CD4-positive, alpha-beta memory T cell (primary cell): Measurements from ENCODE around the gene HOXB3. TPM values are rescaled to one million over a fixed set of nuclear protein-coding genes. Genes with fewer than 3 reads are reported as not detected.

Source experiments
- CTCF ChIA-PET: fragments of 350-600 bp; sonication (Branson Sonifier 250); formaldehyde crosslinking; loops from one replicate; lab custom pipeline; 2021; ENCODE audit warnings: inconsistent platforms; ENCODE audit not compliant: partially characterized antibody; lab: Charles Lee
- POLR2A ChIA-PET: fragments of 350-600 bp; sonication (Branson Sonifier 250); formaldehyde crosslinking; loops from one replicate; lab custom pipeline; 2021; ENCODE audit not compliant: partially characterized antibody; lab: Charles Lee
- DNase-seq, 5 donors: peaks; one replicate each; pipeline versions ENCODE4 v3.0.0 to v3.0.0-alpha.2; 2020 to 2022; ENCODE audit warnings: mixed read lengths in 1 of 5
- H3K27ac ChIP-seq: one replicate; pipeline ENCODE4 v1.7.0; 2013; ENCODE audit warnings: low read depth, low read length
- H3K27me3 ChIP-seq: 2 replicates; pipeline ENCODE4 v1.7.0; 2013; ENCODE audit warnings: mild to moderate bottlenecking, low read length, moderate library complexity; ENCODE audit not compliant: insufficient read depth
- H3K36me3 ChIP-seq: 2 replicates; pipeline ENCODE4 v1.7.0; 2013; ENCODE audit warnings: mild to moderate bottlenecking, low read length, moderate library complexity; ENCODE audit not compliant: insufficient read depth
- H3K4me1 ChIP-seq: 2 replicates; pipeline ENCODE4 v1.7.0; 2013; ENCODE audit warnings: mild to moderate bottlenecking, low read length, moderate library complexity; ENCODE audit not compliant: insufficient read depth
- H3K4me3 ChIP-seq, 2 donors: one replicate each; pipeline ENCODE4 v1.7.0; 2013; ENCODE audit warnings: low read length in 2 of 2, mild to moderate bottlenecking in 1 of 2
- H3K9me3 ChIP-seq, 2 donors: one replicate each; pipeline ENCODE4 v1.7.0; 2013; ENCODE audit warnings: low read length in 2 of 2, control low read depth in 1 of 2; ENCODE audit not compliant: control insufficient read depth in 1 of 2
- H3K27ac Mint-ChIP-seq, 7 donors: one replicate each; pipeline ENCODE4 v1.8.0; 2020 to 2021; ENCODE audit warnings: mixed read lengths in 7 of 7, mild to moderate bottlenecking in 6 of 7, inconsistent platforms in 3 of 7, moderate library complexity in 3 of 7
- H3K27me3 Mint-ChIP-seq, 2 donors: one replicate each; pipeline ENCODE4 v1.8.0; 2020 to 2021; ENCODE audit warnings: mixed read lengths in 2 of 2
- H3K36me3 Mint-ChIP-seq, 2 donors: one replicate each; pipeline ENCODE4 v1.8.0; 2020 to 2021; ENCODE audit warnings: mixed read lengths in 2 of 2, inconsistent platforms in 1 of 2, mild to moderate bottlenecking in 1 of 2
- H3K4me1 Mint-ChIP-seq, 4 donors: one replicate each; pipeline ENCODE4 v1.8.0; 2020 to 2021; ENCODE audit warnings: mixed read lengths in 4 of 4, mild to moderate bottlenecking in 1 of 4
- H3K4me3 Mint-ChIP-seq, 8 donors: one replicate each; pipeline ENCODE4 v1.8.0; 2020 to 2021; ENCODE audit warnings: mixed read lengths in 8 of 8, mild to moderate bottlenecking in 7 of 8, moderate library complexity in 6 of 8, inconsistent platforms in 3 of 8
- H3K9me3 Mint-ChIP-seq, 8 donors: one replicate each; pipeline ENCODE4 v1.8.0; 2020 to 2021; ENCODE audit warnings: mixed read lengths in 8 of 8, mild to moderate bottlenecking in 5 of 8, inconsistent platforms in 3 of 8, moderate library complexity in 1 of 8
- intact Hi-C: fragments of 100-400 bp; cut with micrococcal nuclease; formaldehyde crosslinking; loops from one replicate; pipeline ENCODE4 v1.15.1; 2023
- polyA plus RNA-seq, 2 donors: library from polyadenylated mRNA; unstranded; fragments of 300-500 nt; fragmentation: Illumina TruSeq; gene quantifications; one replicate each; pipeline ENCODE4 v1.2.3, GENCODE V29; 2021
- total RNA-seq, 2 experiments: library from RNA; stranded (reverse); gene quantifications; one replicate each; pipeline ENCODE4 v1.2.3, GENCODE V29; 2021

Gene HOXB3
- total and polyA plus RNA-seq, 4 experiments from 2014 or later: 0.10 to 14.5 (median 11.2) TPM; not detected in 1

- POLR2A ChIA-PET: no interaction called here
- Histone ChIP-seq H3K36me3 (no peaks in the 10 kb centered on the region), H3K4me1 (peaks cover 54% of the 10 kb centered on the region), H3K27me3 (peaks cover 86% of the 10 kb centered on the region), H3K4me3 (no peak overlapping the region), H3K27ac (no peak overlapping the region), H3K9me3 (no peaks in the 10 kb centered on the region)
- no peaks in the 10 kb centered on the region for H3K36me3 Mint-ChIP-seq
- peaks cover 31 to 72% (median 44%) of the 10 kb centered on the region in 4 donors for H3K4me1 Mint-ChIP-seq
- no peak for DNase-seq
- peak overlapping the region in 2 of 8 donors; percentile 43 to 49 for H3K4me3 Mint-ChIP-seq
- peaks cover 0 to 6% (median 0%) of the 10 kb centered on the region in 8 donors for H3K9me3 Mint-ChIP-seq
- intact Hi-C loops: no loop called here
- H3K27me3 Mint-ChIP-seq: peaks cover 61 to 78% of the 10 kb centered on the region in 2 donors
- H3K27ac Mint-ChIP-seq: peak overlapping the region in 3 of 7 donors; percentile 31 to 57 (median 43)
- CTCF ChIA-PET: interaction anchor here (1.1 to 3.9 kb wide), 6 partner anchors 7 to 588 kb away, joined by 3 to 16 read pairs (median 4); partner anchors contain the start of gene HOXB5
These were observed 26.1 kb upstream of the HOXB3 start for GRCh38 chr17:48615963-48616716.

- Mint-ChIP-seq H3K36me3 (peaks cover 0 to 6% of the 10 kb centered on the region in 2 donors), H3K27ac (peak within 1 kb of the TSS in 4 of 7 donors; percentile 43 to 82 (median 52)), H3K4me3 (peak within 1 kb of the TSS in 7 of 8 donors; percentile 46 to 80 (median 63)), H3K4me1 (peaks cover 34 to 78% (median 49%) of the 10 kb centered on the region in 4 donors), H3K27me3 (peaks cover 55 to 74% of the 10 kb centered on the region in 2 donors), H3K9me3 (peaks cover 0 to 6% (median 0%) of the 10 kb centered on the region in 8 donors)
- Histone ChIP-seq H3K27ac (no peak within 1 kb of the TSS), H3K27me3 (peaks cover 80% of the 10 kb centered on the region), H3K9me3 (no peaks in the 10 kb centered on the region), H3K4me3 (peak within 1 kb of the TSS in 1 of 2 donors; percentile 20), H3K4me1 (peaks cover 61% of the 10 kb centered on the region), H3K36me3 (no peaks in the 10 kb centered on the region)
- CTCF ChIA-PET: interaction anchor here (0.9 to 3.9 kb wide), 8 partner anchors 8 to 587 kb away, joined by 3 to 16 read pairs (median 4); partner anchors contain the start of genes HOXB5 and HOXB9
- no peak for DNase-seq
- intact Hi-C loops: no loop called here
- POLR2A ChIA-PET: interaction anchor here (1.3 kb wide), 2 partner anchors 8 to 10 kb away, joined by 5 to 6 read pairs; no protein-coding TSS in a partner anchor
These were observed 25.3 kb upstream of the HOXB3 start, which contains the start of gene HOXB8 for GRCh38 chr17:48615047-48615962. TSS of gene HOXB8 (minus strand) at chr17:48615292. CDS start at chr17:48614704, 588 bp downstream.

DNA sequence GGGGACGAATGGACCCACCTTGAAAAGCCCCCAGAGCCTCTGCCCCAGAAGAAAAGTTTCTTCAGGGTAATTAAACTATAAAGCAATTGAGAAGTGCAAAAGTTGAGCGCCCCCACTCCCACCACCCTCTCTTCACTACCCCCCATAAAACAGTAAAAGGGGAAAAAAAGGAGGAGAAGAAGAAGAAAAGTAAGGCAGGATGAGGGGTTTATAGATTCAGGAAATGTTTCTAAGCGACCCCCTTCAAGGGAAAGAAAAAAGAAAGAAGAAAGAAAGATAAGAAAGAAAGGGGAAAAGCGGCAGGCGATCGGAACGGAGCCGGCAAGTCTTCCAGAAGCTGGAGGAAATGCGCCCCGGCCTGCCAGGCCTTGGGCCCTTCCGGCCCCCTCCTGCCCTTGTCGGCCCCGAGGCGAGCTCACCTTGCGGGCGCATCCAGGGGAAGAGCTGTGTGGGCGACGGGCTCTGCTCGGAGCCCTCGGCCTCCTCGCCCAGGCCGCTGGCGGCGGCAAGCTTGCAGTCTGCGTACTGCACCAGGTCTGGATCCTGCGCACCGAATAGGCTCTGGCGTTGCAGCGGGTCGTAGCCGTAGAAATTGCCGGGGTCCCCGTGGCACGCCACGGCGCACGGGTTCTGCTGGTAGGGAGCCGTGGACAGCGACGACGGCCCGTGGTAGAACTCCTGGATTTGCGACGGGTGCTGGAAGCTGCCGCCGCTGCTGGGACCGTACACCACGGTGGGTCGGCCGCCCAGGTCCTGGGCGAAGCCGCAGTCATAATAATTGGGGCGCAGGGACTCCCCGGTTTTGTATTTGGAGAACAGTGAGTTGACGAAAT, 24.0 kb upstream of the HOXB3 start:
- intact Hi-C loops: no loop called here
- ChIA-PET POLR2A (interaction anchor here (0.7 to 1.3 kb wide), 7 partner anchors 9 to 593 kb away, joined by 3 to 6 read pairs (median 4); partner anchors contain the start of gene HOXB9), CTCF (interaction anchor here (0.5 to 3.9 kb wide), 7 partner anchors 9 to 586 kb away, joined by 3 to 16 read pairs (median 5); partner anchors contain the start of genes HOXB5 and HOXB9)
- peaks cover 77% of the 10 kb centered on the region for H3K27me3 ChIP-seq
- H3K4me3 ChIP-seq: peak overlapping the region in 1 of 2 donors; percentile 20
- Mint-ChIP-seq H3K36me3 (peaks cover 0 to 6% of the 10 kb centered on the region in 2 donors), H3K4me3 (peak overlapping the region; percentile 41 to 92 (median 76)), H3K27me3 (peaks cover 50 to 71% of the 10 kb centered on the region in 2 donors), H3K4me1 (peaks cover 33 to 77% (median 48%) of the 10 kb centered on the region in 4 donors), H3K9me3 (peaks cover 0 to 6% (median 0%) of the 10 kb centered on the region in 8 donors), H3K27ac (peak overlapping the region in 3 of 7 donors; percentile 41 to 82 (median 43))
- H3K9me3 ChIP-seq: no peaks in the 10 kb centered on the region
- no peaks in the 10 kb centered on the region for H3K36me3 ChIP-seq
- peaks cover 67% of the 10 kb centered on the region for H3K4me1 ChIP-seq
- no peak overlapping the region for H3K27ac ChIP-seq
- peak in 2 of 5 donors; percentile 40 to 42 for DNase-seq

- H3K4me3 ChIP-seq: peak overlapping the region; percentile 23 to 33
- H3K27me3 Mint-ChIP-seq: peaks cover 42 to 69% of the 10 kb centered on the region in 2 donors
- intact Hi-C loops: no loop called here
- H3K9me3 Mint-ChIP-seq: peaks cover 0 to 6% (median 0%) of the 10 kb centered on the region in 8 donors
- peaks cover 0 to 6% of the 10 kb centered on the region in 2 donors for H3K36me3 Mint-ChIP-seq
- ChIA-PET POLR2A (interaction anchor here (0.7 to 1.2 kb wide), 5 partner anchors 11 to 592 kb away, joined by 3 to 5 read pairs (median 3); no protein-coding TSS in a partner anchor), CTCF (interaction anchor here (0.6 to 3.9 kb wide), 13 partner anchors 10 to 588 kb away, joined by 3 to 16 read pairs (median 4); no protein-coding TSS in a partner anchor)
- H3K9me3 ChIP-seq: no peaks in the 10 kb centered on the region
- H3K27me3 ChIP-seq: peaks cover 71% of the 10 kb centered on the region
- peak overlapping the region in 3 of 7 donors; percentile 6 to 85 (median 43) for H3K27ac Mint-ChIP-seq
- DNase-seq: peak in 4 of 5 donors; percentile 56 to 64 (median 57)
- peaks cover 58% of the 10 kb centered on the region for H3K4me1 ChIP-seq
- no peak overlapping the region for H3K27ac ChIP-seq
- H3K4me3 Mint-ChIP-seq: peak overlapping the region; percentile 79 to 93 (median 84)
- peaks cover 27 to 67% (median 40%) of the 10 kb centered on the region in 4 donors for H3K4me1 Mint-ChIP-seq
- H3K36me3 ChIP-seq: no peaks in the 10 kb centered on the region
These were observed 23.0 kb upstream of the HOXB3 start for GRCh38 chr17:48612854-48613691.

DNA sequence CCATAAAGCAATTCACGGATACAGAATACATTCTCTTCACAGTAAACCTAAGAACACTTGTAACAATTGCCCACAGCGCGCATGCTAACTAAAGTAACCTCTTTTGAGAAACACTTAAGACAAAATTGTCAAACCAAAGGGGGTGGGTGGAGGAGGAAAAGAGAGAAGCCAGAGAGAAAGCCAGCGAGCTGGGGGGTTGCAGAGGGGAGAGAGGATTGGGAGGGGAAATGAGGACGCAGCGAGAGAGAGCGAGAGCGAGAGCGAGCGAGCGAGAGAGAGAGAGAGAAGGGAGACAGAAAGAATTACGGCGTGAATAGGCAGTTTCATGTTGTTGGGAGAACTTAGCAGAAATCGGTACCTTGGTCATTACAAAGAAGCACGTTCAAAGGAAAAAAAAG, 22.4 kb upstream of the HOXB3 start:
- Histone ChIP-seq H3K27ac (no peak overlapping the region), H3K36me3 (no peaks in the 10 kb centered on the region), H3K4me3 (peak overlapping the region; percentile 23 to 33), H3K4me1 (peaks cover 52% of the 10 kb centered on the region), H3K9me3 (no peaks in the 10 kb centered on the region), H3K27me3 (peaks cover 65% of the 10 kb centered on the region)
- Mint-ChIP-seq H3K27me3 (peaks cover 42 to 70% of the 10 kb centered on the region in 2 donors), H3K36me3 (peaks cover 0 to 6% of the 10 kb centered on the region in 2 donors), H3K27ac (peak overlapping the region in 5 of 7 donors; percentile 1 to 85 (median 37)), H3K4me1 (peaks cover 27 to 64% (median 39%) of the 10 kb centered on the region in 4 donors), H3K9me3 (peaks cover 0 to 6% (median 0%) of the 10 kb centered on the region in 8 donors), H3K4me3 (peak overlapping the region; percentile 76 to 93 (median 82))
- DNase-seq: peak in 1 of 5 donors; percentile 17
- intact Hi-C loops: no loop called here
- ChIA-PET CTCF (interaction anchor here (0.6 to 3.9 kb wide), 13 partner anchors 10 to 587 kb away, joined by 3 to 16 read pairs (median 4); no protein-coding TSS in a partner anchor), POLR2A (interaction anchor here (0.7 to 1.2 kb wide), 4 partner anchors 11 to 273 kb away, joined by 3 to 5 read pairs (median 4); no protein-coding TSS in a partner anchor)
